HG03108 (cell line): Measurements from ENCODE around the gene MTURN.

Source experiments
- ATAC-seq: cut with Tn5 transposase; IDR thresholded peaks from one replicate; pipeline ENCODE4 v1.9.1; 2021; ENCODE audit warnings: moderate library complexity; ENCODE audit not compliant: unreplicated experiment

The MTURN gene

DNA sequence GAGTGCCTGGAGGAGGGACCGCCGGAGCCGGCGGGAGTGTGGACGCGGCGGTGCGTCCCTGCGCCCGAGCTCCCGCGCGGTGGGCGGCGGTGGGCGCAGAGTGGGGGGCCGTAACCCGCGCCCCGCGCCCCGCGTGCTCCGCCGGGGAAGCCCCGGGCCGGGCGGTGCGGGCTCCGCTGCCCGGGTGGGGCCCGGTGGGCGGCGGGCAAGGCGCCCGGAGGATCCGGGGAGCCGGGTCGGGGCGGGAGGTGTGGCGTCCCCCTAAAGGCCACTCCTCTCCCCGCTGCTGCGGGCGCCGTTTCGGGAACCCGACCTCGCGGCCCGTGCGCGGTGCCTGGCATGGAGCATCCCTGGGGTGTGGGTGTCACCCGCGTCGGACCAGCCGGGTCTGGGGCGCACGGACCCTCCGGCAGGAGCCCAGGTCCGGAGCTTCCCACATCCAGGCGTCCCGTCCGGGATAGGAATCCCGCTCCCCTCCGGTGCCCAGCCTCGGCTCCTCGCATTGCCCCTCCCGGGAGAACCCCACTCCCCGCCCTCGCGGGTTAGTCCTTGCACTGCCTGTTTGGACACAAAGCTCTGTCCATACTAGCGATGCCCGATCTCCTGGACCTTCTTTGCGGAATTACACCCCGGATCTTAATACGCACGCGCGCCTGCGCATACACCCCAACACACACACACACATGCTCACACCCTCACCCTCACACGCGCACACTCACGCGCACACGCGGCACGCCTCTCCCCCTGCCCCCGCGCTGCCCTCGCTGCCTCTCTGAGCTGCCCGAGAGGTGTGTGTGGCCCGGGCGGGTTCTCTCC lies 723 bp downstream of the MTURN start:
- peak; percentile 25 for ATAC-seq

DNA sequence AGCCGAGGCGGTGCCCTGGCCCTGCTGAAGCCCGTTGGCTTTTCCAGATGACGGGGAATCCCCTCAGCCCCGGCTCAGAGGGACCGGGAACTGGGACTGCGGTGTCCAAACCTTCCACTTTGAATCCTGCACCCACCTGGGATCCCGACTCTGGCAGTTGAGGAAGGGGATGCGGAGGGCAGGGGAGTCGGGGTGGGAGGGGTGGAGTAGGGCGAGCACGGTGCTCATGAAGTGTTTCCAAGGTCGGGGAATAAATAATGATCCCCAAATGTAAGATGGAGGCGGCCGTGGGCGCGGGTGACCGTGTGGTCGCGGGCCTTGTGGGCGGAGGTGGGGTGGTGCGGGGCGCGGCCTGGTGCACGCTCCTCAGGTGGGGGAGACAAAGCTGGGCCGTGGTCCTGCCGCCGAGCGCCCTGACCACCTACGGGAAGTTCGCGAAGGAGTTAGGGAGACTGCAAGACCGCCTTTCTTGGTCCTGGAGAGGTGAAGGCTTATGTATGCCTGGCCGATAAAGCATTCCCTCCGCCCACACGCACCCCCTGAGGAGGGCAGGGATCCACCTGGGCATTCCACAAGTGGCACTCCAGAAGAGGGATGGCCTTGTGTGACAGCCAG lies 1.4 kb downstream of the MTURN start:
- ATAC-seq: no peak

GRCh38 chr7:30136743-30137485 lies 2.1 kb downstream of the MTURN start:
- no peak for ATAC-seq

DNA sequence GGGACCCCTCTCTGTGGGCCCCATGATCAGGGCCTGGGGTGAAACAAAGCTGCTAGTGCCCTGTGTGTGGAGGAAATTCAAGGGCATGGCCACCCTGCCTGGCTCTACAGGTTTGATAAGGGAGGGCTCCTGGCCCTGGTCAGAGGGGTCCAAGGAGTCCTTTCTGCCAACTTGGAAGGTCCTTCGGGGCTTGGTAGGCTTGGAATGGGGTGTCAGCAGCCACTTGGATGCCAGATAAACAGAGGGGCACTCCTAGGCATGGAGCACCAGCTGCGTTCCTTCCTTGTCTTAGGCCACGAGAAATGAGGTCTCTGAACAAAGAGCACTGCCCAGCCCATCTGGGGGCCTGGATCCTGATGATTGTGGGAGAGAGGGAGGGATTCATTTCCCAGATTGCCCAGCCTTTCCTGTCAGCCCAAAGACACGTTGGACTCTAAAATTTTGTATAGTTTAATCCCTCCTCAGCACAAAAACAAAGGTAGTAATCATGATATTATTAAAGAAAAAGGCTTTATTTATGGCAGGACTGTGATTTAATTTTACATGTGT lies 5.1 kb downstream of the MTURN start:
- ATAC-seq: no peak

DNA sequence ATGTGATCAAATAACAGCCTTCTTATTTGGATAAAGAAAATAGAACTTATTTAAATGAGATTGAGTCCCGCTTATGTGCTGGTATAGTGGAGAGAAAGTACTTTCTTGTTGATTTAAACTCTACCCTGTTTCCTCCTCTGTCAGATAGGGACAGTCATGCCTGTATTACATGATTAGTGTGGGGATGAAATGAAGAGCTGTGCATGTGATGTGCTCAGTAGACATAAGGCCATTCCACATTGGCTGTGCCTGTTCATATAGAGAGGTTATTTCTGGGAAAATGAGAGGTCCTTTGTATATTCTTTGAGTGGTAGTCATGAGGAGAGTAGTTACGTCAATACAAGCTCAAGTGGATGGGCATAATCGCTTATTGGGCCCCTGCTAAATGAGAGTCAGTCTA lies 5.7 kb downstream of the MTURN start:
- ATAC-seq: no peak

GRCh38 chr7:30142710-30143109 lies 7.9 kb downstream of the MTURN start:
- no peak for ATAC-seq

DNA sequence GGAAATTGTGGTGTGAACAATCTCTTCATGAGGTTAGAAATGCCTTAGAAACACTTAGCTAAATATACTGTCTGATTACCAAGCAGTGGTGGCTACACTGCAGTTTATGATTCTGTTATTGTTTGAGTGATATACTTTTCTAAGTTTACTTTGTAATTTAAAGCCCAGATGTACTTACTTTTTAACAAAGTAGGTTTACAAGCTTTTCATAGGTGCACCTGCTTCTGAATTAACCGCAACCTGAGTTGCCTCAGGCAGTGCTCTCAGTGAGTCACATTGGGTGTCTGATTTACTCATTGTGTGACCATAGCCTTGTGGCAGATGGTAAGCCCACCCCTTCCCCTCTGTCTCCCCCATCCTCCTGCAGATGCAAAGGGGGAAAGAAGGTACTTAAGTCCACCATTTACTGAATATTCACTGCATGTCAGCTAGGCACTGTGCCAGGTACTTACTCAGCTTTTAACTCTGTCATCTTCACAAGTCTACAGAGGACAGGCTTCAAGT lies 9.0 kb downstream of the MTURN start:
- no peak for ATAC-seq

- no peak for ATAC-seq
These were observed 10.0 kb downstream of the MTURN start for GRCh38 chr7:30144657-30145306.

DNA sequence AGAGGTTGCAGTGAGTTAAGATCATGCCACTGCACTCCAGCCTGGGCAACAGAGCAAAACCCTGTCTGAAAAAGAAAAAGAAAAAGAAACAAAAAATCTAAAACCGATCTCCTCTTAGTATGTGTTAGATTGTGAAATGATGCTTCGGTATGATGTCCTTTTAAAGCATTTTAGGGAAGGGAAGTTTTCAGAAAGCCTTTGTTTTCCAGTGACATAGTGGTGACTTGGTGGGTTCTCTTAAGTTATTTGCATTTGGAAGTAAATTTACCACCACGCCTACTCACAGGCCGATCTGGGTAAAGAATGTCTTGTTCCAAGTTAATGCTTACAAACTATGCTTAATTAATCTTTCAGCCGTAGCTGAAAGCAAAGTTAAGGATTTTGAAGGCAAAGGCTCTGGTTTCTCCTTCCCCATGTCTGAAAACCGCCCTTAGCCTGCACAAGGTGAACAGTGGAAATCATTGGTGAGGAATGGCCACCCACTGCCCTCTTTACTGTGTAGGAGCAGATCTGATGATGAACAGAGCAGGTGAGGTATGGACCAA lies 10.7 kb downstream of the MTURN start:
- no peak for ATAC-seq

DNA sequence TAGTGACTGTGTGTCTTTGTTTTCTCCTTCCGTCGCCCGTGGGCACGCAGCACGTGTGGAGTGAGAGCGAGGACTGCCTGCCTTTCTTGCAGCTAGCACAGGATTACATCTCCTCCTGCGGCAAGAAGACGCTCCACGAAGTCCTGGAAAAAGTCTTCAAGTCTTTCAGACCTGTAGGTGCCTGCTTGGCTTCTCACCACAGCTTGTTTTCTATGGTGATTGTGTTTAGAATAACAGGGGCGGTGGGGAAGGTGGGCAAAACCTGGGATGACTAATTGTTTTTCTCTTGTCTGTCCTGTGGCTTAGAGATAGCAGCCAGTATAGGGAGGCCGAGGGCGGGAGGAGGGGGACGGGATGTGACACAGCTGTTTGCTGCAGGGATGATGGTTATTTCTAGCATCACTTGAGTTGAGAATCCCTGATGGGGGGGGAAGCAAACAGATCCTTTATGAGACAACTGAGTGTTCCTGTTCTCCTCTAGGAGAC lies 11.4 kb downstream of the MTURN start:
- ATAC-seq: no peak

- no peak for ATAC-seq
These were observed 12.4 kb downstream of the MTURN start for GRCh38 chr7:30147223-30147622.

DNA sequence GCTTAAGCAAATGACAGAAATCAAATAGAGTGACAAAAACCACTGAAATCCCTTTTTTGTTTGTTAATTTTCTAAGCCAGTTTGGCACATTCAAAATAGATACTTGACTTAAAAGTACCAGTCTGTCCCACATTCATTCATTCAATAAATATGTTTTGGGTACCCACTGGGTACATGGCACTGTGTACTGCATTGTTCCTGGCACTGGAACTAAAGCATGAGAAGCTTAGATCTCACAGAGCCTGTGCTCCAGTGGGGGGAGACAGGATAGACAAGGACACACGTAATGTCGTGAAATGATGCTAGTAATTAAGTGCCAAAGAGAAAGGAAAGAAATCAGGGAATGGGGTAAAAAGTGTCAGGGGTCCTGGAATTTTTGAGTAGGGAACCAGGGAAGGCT lies 13.0 kb downstream of the MTURN start:
- ATAC-seq: no peak

GRCh38 chr7:30148426-30148825 lies 13.6 kb downstream of the MTURN start:
- no peak for ATAC-seq

DNA sequence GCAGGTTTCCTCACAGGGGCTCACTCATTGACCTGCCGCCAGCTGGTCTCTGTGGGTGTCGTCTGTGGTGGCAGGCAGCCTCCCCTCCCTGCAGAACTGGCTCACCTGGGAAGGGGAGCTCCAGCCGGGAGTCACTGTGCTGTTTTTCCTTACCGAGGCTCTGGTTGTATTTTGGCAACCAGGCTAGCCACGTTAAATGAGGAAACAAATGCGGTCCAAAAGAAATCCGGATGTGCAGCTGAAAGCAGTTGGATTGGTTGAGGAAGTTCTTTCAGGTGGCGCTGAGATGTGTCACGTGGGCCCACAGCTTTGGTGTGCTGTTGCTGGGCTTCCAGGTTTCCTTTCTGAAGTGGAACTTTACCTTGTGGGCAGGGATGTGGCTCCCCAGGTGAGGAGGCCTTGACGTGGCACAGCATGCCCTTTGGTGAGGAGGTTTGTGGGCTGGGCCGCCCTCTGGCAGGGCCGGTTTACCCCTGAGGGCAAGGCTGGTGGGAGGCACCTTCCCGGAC lies 14.2 kb downstream of the MTURN start:
- peak; percentile 55 for ATAC-seq

GRCh38 chr7:30149640-30150272 lies 15.0 kb downstream of the MTURN start:
- no peak for ATAC-seq

GRCh38 chr7:30150711-30151110 lies 15.9 kb downstream of the MTURN start:
- no peak for ATAC-seq

GRCh38 chr7:30154111-30154587 lies 19.4 kb downstream of the MTURN start:
- ATAC-seq: no peak

- no peak for ATAC-seq
These were observed 20.7 kb downstream of the MTURN start for GRCh38 chr7:30155481-30155880.

GRCh38 chr7:30157204-30157603 lies 22.4 kb downstream of the MTURN start:
- no peak for ATAC-seq

DNA sequence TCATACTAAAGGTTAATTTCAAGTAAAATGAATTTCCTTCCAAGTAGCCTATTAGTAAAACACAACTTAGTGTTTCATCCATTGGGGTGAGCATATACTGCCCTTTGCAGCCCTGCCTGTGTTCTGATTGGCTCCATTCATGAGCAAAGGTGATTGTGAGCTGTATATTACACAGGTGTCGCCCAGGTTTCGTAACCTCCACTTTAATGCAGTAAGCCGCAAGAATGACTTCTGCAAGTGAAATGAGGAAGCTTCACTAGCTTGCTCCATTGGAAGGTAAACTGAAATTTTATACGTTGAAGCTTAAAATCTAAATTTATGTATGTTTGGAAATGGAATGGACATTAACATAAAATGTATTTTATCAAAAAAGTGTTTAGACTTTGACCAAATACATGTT lies 24.4 kb downstream of the MTURN start:
- ATAC-seq: no peak
